DMS153 treated with DMSO at 0.1 percent for 48 hours (cell line): Measurements from ENCODE around the gene CYP2W1.
A peak's percentile ranks its signal among the peaks of the same experiment; 100 is the strongest.
"Not testable (repeated sequence)": the region's sequence is repeated elsewhere in the genome, so short reads cannot be mapped to it uniquely, and the experiment has no call there.

Experiments used
- DNase-seq: peaks from one replicate; lab custom pipeline; 2025; ENCODE audit not compliant: unreplicated experiment; lab: John Stamatoyannopoulos, UW

CYP2W1 gene, protein sequence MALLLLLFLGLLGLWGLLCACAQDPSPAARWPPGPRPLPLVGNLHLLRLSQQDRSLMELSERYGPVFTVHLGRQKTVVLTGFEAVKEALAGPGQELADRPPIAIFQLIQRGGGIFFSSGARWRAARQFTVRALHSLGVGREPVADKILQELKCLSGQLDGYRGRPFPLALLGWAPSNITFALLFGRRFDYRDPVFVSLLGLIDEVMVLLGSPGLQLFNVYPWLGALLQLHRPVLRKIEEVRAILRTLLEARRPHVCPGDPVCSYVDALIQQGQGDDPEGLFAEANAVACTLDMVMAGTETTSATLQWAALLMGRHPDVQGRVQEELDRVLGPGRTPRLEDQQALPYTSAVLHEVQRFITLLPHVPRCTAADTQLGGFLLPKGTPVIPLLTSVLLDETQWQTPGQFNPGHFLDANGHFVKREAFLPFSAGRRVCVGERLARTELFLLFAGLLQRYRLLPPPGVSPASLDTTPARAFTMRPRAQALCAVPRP

DNA sequence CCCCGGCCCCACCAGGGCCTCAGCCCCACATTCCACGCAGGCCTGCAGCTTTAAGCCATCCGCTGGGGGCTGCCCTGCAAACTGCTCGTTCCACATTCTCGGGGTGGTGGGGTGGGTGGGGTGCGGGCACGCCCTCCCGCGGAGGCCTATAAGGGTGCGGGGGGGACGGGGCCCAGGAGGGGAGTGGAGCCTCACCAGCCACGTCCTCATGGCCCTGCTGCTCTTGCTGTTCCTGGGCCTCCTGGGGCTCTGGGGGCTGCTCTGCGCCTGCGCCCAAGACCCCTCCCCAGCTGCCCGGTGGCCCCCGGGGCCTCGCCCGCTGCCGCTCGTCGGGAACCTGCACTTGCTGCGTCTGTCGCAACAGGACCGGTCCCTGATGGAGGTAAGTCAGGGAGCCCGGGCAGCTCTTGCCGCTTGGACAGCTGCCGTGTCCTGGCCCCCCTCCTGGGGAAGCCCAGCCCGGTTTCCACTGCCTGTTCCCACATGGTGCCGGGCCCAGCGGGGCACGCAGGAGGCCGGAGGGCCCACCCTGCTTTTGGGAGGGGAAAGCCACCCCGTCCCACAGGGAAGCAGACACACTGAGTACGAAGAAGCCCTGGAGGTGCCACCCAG is at the start of gene CYP2W1:
Gene CYP2W1, plus strand, starts transcription at position 178 of the 612 bp plus-strand sequence. Its CDS starts 31 bp downstream, at position 209.
- no peak for DNase-seq

DNA sequence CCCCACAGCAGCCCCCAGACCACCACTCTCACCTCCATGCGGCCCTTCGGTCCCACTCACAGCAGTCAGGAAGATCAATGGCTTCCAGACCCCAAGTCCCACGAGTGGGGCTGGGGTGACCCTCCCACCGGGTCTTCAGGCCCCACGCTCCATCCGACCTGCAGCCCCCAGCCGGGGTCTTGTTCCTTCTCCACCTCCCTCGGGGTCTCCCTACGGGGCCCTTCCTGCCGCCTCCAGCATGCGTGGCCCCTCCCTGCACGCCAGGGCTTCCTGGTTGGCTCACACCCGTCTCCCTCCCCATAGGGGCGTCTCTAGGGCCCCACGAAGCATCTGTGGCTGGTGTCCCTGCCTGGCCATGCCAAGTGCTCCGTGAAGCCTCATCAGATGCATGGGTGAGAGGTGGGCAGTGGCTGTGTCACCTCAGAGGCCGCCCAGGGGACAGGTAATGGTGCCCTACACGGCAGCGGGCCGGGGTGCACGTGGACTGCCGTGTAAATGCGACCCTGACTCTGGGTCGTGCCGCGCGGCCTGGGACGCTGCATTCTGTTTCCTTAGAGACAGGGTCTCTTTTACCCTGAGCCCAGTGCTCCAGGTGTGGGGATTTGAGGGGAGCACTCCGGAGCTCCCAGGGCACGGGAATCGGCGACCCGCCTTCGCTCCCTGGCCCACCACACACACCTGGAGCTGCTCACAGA is 48.4 kb upstream of the CYP2W1 start:
- DNase-seq = no peak

DNA sequence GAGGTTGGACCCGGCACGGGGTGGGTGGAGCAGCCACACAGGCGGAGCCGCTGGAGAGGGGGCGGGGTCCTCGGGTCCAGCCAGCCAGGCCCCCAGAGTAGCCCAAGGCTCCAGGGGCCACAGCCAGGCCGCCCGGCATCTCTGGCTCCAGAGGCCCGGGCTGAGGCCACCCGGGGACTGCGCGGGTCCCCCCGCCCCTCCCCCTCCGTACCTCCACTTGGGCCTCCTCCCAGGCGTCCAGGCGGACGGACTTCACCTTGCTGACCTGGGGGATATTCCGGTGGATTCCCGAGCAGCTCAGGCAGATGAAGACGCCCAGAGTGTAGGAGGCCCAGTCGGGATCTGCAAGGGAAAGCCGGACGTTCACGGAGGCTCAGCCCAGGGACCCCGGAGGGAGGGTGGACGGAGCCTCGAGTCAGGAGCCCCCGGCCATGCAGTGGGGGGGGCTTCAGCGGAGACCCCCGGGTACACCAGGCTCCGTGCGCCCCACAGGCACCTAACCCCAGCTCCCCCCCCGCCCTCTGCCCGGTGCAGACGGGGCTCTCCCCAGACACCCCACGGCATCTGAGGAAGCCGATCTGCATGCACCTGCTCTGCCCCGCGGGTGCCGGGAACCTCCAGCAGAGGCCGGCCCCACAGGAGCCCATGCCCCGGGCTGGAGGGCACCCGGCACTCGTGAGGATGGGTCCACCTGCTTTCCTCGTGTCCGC is 47.7 kb upstream of the CYP2W1 start:
- DNase-seq = no peak

DNA sequence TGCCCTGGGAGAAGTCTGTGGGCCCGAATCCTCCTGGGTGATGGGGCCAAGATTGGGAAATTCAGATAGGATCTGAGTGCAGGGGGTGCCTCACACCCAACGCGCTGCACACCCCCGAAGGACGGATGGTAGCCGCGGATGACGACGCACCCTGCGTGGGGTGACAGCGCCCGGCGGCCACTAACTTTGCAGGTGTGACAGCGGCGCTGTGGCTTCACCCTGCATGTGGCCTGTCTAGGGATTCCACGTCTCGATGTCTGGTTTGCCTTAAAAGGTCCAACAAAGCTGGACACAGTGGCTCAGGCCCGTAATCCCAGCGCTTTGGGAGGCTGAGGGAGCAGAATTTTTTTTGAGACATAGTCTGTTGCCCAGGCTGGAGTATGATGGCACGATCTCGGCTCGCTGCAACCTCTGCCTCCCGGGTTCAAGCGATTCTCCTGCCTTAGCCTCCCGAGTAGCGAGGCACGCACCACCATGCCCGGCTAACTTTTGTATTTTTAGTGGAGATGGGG is 47.1 kb upstream of the CYP2W1 start:
- no peak for DNase-seq

DNA sequence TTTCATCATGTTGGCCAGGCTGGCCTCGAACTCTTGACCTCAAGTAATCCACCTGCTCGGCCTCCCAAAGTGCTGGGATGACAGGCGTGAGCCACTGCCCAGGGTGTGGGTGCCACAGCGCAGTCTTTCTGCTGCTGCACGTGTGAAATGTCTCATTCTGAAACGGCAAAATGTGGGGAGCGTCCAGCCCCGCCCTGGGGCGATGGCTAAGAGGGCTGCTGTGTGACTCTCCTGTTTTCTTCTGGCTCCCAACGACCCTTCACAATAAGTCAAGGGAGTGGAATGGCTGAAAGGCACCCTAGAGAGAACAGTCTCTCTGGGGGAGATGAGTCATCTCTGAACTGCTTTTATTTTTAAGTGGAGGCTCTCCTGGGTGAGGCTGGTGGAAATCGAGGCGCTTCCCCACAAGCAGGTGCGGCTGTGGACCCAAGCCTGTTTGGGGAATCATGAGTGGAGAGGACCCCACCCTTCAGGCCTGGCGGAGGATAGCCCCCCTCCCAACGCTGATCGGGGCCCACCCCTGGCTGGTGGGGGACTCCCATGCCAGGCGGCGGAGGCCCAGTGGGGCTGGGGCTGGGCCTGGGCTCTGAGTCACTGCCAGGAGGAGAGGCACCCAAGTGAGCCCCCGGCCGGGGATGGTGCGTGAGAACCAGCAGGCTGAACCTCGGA is 46.5 kb upstream of the CYP2W1 start:
- DNase-seq = no peak

DNA sequence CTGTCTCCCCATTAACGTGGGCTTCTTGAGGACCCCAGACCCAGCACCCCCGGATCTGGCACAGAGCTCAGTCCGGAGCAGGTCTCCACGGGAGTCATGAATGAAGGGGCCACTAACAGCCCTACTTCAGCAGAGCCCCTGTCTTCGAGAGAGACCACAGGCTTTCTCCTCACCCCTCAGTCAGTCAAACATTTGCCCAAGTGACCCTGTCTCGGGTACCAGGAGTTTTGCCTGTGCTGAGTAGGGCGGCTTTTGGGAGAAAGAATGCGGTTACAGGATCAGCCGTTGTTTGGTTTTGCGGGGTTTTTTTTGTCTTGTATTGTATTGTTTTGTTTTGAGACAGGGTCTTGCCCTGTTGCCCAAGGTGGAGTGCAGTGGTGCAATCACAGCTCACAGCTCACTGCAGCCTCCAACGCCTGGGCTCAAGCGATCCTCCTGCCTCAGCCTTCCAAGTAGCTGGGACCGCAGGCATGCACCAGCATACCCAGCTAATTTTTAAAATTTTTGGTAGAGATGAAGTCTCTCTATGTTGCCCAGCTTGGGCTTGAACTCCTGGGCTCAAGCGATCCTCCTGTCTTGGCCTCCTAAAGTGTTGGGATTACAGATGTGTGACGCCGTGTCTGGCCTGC is 45.0 kb upstream of the CYP2W1 start:
- no peak for DNase-seq

DNA sequence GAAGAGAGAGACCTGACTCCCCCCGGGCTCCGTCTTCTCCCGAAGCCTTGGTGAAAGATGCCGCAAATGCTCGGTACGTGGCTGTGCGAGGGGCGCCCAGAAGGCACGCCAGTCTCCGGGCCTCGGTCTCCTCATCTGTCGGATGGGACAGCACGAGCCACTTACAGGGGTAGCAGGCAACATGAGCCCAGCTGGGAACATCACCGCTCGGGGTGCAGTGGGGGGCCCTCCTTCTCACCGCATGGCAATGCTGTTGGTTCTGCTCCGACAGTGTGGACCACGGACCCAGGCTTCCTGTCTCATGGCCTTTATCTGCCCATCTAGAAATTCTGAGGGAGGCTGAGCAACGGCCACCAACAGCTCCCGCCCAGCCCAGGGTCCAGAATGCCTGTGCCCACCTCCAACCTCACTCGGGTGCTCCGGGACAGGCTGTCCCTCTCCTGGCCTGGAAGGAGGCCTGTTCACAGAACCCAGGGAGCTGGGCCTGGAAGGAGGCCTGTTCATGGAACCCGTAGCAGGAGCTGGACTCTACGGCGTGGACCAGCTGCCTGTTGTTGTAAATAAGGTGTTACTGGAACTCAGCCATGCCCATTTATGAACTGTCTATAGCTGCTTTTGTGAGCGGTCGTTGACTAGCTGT is 44.3 kb upstream of the CYP2W1 start:
- DNase-seq = no peak

DNA sequence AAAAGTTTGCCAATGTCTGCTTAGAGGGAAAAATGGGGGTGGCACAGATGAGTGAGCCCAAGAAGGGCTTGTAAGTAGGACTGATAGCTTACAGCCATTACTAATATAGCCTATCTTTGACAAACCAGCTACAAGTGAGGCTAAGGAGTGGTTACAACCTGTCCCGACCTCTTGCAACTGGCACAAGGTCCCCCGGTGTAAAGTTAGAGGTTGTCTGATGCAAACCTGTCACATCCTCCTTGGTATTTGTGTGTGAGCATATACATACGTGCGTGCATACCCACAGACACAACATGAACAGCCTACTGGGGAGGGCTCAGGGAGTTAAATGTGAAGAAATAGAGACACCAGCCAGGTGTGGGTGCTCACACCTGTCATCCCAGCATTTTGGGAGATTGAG is 43.1 kb upstream of the CYP2W1 start:
- DNase-seq = no peak

DNA sequence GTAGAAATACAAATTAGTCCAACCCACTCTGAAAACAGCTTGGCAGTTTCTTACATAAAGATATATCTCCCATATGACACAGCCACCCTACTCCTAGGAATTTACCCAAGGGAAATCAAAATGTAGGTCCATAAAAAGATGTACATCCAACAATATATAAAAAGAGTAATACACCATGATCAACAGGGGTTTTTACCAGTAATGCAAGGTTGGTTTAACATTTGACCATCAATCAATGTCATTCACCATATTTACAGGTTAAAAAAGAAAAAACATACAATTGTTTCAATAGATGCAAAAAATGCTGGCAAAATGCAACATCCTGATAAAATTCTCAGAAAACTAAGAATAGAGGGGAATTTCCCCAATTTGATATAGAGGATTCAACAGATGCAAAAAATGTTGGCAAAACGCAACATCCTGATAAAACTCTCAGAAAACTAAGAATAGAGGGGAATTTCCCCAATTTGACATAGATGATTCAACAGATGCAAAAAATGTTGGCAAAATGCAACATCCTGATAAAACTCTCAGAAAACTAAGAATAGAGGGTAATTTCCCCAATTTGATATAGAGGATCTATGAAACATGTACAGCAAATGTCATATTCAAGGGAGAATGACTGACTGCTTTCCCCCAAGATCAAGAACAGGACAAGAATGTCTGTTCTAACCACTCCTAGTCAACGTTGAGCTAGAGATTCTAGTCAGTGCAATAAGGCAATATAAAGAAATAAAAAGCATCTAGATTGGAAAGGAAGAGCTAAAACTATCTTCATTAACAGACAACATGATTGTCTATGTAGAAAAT is 42.2 kb upstream of the CYP2W1 start:
- DNase-seq = no peak

DNA sequence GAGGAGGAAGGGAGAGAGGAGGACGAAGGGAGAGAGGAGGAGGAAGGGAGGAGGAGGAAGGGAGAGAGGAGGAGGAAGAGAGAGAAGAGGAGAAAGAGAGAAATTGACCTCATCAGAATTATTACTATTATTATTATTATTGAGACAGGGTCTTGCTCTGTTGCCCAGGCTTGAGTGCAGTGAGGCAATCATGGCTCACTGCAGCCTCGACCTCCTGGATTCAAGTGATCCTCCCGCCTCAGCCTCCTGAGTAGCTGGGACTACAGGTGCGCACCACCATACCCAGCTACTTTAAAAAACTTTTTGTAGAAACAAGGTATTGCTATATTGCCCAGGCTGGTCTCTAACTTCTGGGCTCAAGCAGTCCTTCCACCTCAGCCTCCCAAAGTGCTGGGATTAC is 39.2 kb upstream of the CYP2W1 start:
- not testable (repeated sequence) for DNase-seq

DNA sequence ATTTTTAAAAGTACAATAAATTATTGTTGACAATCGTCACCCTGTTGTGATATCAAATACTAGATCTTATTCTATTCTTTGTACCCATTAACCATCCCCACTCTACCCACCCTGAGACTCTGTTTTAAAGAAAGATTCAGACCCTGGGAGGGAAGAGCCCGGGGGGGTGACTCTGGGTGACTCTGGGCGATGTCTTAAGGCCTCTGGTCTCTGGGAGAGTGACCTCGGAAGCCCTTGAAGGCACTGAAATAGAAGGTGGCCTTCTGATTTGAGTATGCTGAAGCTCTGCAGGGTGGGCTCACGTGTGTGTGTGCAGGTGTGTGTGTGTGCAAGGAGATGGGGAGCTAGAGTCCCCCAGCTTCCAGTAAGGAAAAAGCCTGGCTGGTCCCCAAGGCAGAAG is 38.2 kb upstream of the CYP2W1 start:
- no peak for DNase-seq

DNA sequence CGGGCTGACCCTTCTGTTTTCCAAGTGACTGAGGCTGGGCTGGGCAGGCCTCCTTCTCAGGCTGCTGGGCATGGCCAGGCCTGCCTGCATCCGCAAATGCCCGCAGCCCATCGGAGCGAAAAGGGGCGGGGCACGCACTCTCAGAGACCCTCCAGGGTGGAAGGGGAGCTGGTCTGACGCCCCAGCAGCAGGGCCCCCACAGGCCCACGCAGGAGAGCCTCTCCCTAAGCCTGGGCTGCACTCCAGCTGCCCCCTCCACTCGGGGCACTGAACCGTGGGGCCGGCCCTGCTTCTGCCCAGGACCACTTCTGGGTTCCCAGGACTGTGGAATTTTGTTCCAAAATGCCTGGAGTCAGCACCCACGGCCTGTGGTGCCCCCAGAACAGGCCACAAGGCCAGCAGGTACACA is 37.8 kb upstream of the CYP2W1 start:
- DNase-seq = no peak

DNA sequence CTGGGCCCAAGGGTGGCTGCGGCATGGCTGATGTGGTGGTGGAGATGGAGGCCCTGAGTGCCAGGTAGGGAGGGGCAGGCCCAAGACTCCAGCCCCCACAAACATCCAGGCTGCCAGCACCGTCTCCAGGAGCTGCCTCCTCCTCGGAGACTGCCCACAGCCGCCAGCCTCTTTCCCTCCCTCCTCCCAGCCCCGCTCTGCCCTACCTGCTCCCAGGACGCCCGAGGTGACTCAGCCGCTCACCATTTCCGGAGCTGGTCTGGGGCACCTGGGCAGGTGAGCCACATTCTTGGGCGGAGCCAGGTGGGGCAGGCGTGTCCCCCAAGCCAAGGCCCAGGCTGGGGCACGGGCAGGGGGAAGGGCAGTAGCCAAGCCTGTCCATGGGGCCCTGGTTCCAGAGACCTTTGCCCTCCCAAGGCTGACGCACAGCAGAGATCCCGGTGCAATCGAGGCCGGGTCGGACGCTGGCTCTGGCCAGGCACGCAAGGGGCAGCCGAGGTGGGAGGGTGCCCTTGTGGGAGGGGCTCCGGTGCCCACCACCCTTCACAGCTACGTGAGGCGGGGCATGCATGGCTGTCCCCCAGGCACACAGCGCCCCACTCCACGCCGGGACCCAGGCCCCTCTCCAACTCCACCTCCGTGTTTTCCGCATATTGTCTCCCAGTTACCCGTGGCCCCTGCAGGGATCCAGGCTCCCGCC is 37.3 kb upstream of the CYP2W1 start:
- peak; percentile 65 for DNase-seq

DNA sequence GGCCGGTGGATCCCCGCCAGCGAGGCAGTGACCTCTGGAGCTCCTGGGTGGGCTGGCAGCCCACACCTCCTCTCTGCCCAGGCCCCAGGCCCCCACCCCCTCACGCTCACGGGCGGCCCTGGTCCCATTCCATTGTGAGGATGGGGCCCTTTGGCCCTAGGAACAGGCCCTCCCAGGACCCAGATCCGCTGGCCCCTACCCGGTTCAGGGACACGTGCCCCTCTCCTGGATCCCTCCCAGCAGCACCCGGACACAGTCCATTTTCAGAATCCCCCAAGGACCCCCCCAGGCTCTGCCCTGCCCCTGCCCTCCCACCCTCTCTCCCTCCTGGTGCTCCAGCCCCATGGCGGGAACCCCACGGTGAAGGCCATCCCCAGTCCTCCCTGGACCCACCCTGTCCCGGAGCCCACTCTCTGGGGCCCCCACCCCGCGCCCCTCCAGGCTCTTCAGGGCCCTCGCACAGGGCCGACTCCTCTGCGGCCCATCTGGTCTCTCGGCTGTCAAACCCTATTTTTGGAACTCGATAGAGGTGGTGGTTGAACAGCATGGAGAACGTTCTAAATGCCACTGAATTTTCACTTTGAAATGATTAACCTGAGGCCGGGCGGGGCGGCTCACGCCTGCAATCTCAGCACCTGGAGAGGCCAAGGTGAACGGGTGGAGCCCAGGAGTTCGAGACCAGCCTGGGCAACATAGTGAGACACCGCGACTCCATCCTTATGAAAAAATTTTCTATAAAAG is 36.6 kb upstream of the CYP2W1 start:
- DNase-seq = no peak

DNA sequence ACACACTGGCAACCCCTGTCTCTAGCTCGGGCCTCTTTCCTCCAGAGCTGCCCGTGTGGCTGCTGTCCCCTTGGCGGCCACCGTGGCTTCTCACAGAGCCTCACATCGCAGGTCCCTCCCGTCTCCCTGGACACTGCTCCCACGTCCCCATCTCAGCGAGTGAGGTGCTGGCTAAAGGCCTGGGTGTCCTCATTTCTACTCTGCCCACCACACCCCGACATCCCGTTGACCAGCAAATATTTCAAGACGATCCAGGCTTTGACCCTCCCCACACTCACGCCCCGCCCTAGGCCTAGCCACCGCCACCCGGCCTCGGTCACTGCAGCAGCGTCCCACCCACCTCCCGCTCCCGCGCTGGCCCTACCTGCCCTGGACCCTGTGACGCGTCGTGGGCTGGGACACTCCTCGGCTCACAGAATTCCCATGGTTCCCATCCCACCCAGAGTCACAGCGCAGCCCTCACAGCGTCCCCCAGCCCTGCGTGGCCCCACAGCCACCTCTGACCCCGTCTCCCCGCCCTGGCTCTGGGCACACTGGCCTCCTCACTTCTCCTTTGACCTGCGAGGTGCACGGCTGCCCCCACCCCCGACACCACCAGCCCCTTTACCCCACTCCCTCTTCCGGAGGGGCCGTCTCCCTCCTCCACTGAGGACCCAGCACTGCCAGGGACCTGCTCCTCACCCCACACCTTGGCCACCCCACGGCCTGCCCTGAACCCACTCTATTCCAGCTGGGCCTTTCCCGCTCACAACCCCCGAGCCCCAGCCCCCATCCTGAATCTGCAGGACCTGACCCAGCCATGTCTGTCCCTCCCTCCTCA is 35.4 kb upstream of the CYP2W1 start:
- no peak for DNase-seq
